Medulla oblongata (tissue), 1 donor: ENCODE measurements around the gene ALDH7A1.
"Not testable (repeated sequence)": the region's sequence is repeated elsewhere in the genome, so short reads cannot be mapped to it uniquely, and the experiment has no call there.

Experiments
- DNase-seq: peaks from one replicate; pipeline ENCODE4 v3.0.0-alpha.2; 2015; ENCODE audit errors: extremely low spot score

ALDH7A1 gene

GRCh38 chr5:126594748-126595485 lies at the start of gene ALDH7A1:
Gene ALDH7A1 (minus strand): TSS chr5:126595219. CDS start chr5:126595198, 21 bp downstream.
- peak; percentile 89 for DNase-seq

GRCh38 chr5:126641387-126641786 lies 46.4 kb upstream of the ALDH7A1 start:
- DNase-seq = no peak

- DNase-seq = no peak
These were observed 45.8 kb upstream of the ALDH7A1 start for GRCh38 chr5:126640866-126641265.

DNA sequence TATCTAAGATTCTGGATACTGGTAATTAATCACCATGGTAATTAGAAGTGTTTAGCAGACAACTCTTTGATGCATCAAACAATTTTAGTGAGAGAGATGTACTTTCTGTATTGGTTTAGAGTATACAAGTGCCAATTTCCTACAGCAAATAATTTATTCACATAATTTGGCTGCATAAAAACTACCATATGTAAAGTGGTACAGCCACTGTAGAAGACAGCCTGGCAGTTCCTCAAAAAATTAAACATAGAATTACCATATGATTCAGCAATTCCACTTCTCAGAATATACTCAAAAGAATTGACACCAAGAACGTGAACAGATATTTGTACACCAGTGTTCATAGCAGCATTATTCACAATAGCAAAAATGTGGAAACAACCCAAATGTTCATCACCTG lies 41.9 kb upstream of the ALDH7A1 start:
- DNase-seq = no peak

DNA sequence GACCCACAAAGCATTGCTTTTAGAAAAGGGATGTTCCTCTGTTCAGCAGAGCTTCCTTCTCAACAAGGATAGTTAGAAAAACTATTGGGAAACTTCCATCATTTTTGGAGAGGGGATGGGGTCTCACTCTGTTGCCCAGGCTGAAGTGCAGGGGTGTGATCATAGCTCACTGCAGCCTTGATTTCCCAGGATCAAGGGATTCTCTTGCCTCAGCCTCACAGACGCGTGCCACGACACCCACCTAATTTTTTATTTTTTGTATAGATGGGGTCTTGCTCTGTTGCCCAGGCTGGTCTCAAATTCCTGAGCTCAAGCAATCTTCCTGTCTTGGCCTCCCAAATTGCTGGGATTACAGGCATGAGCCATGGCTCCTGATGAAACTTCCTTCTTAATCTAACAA lies 40.6 kb upstream of the ALDH7A1 start:
- DNase-seq = no peak

GRCh38 chr5:126633552-126633951 lies 38.5 kb upstream of the ALDH7A1 start:
- DNase-seq = no peak

GRCh38 chr5:126631920-126632319 lies 36.9 kb upstream of the ALDH7A1 start:
- DNase-seq = no peak

- DNase-seq = no peak
These were observed 33.1 kb upstream of the ALDH7A1 start for GRCh38 chr5:126628102-126628501.

- no peak for DNase-seq
These were observed 29.5 kb upstream of the ALDH7A1 start for GRCh38 chr5:126624534-126624933.

DNA sequence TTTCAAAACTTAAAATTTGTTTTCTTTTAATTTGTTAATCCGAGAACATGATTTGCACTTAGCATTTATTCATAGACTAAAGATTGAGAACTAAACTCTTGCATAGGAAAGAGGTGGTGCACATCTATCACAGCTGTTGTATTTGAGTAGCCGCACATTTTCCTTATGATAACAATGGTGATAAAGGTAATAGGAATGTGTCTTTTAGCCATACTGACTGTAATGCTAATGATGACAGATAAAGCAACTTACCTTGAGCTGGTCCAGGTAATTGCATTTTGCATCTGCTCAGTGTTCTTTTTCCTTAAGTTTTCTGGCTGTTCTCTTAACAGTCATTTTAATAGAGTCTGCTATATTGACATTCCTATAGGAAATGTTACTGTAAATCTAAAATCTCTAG lies 24.8 kb upstream of the ALDH7A1 start:
- no peak for DNase-seq

- not testable (repeated sequence) for DNase-seq
These were observed 22.6 kb upstream of the ALDH7A1 start for GRCh38 chr5:126617603-126618002.

GRCh38 chr5:126615286-126615685 lies 20.3 kb upstream of the ALDH7A1 start:
- no peak for DNase-seq

GRCh38 chr5:126613941-126614592 lies 19.0 kb upstream of the ALDH7A1 start:
- DNase-seq = no peak

- DNase-seq = no peak
These were observed 15.6 kb upstream of the ALDH7A1 start for GRCh38 chr5:126610616-126611015.

- DNase-seq = no peak
These were observed 15.1 kb upstream of the ALDH7A1 start for GRCh38 chr5:126610160-126610559.

DNA sequence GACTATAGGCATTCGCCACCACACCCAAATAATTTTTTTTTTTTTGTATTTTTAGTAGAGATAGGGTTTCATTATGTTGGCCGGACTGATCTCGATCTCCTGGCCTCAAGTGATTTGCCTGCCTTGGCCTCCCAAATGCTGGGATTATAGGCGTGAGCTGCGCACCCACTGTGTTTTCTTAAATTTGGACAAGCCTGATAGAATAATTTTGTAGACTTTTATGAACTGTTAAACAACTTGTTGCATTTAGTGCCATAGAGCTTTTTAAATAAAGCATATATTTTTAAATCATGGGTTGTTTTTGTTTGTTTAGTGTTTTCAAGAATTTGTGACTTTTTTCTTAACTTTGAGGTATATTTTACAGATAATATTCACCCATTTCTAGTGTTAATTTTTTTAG lies 10.5 kb upstream of the ALDH7A1 start:
- no peak for DNase-seq

- no peak for DNase-seq
These were observed 8.5 kb upstream of the ALDH7A1 start for GRCh38 chr5:126603402-126603991.

GRCh38 chr5:126600631-126601511 lies 5.9 kb upstream of the ALDH7A1 start, which contains the start of gene PHAX:
Gene PHAX (plus strand): TSS chr5:126600947. CDS start chr5:126600963, 16 bp downstream.
- DNase-seq = peak; percentile 87

- peak; percentile 2 for DNase-seq
These were observed 5.1 kb upstream of the ALDH7A1 start for GRCh38 chr5:126599971-126600630.

- peak; percentile 3 for DNase-seq
These were observed 4.5 kb upstream of the ALDH7A1 start for GRCh38 chr5:126599499-126599898.

DNA sequence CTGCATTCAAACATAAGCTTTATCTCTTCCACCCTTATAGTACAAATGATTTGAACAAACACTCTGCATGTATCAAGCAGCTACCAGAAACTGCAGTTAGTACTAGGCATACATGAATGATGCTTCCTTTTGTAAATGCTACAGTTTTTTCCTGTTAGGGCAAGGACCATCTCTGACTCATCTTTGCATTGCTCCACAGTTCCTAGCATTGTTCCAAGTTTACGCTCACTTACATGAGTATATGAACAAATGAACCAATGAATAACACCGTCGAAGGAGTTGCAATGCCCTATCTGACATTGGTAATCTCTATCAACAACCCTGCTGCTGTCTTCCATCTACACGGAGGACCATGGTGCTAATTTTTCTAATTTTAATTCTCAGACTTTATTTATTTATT lies 2.1 kb upstream of the ALDH7A1 start:
- no peak for DNase-seq
